CD4-positive, alpha-beta T cell (primary cell): ENCODE results near the gene ENDOG. TPM values are rescaled to one million over a fixed set of nuclear protein-coding genes. Genes with fewer than 3 reads are reported as not detected.

ENCODE experiments used
- ATAC-seq: fragments of 200-7000 bp; cut with Tn5 transposase; one replicate; pipeline ENCODE4 v1.10.0; 2022; ENCODE audit warnings: mild to moderate bottlenecking; ENCODE audit not compliant: poor library complexity
- CTCF ChIA-PET: fragments of 350-600 bp; sonication (Branson Sonifier 250); formaldehyde crosslinking; loops from one replicate; lab custom pipeline; 2021; ENCODE audit warnings: antibody characterized with exemption, inconsistent platforms; lab: Charles Lee
- POLR2A ChIA-PET: fragments of 350-600 bp; sonication (Branson Sonifier 250); formaldehyde crosslinking; loops from one replicate; lab custom pipeline; 2021; ENCODE audit warnings: antibody characterized with exemption, inconsistent platforms; lab: Charles Lee
- DNase-seq, 14 experiments: peaks; one replicate each; pipeline ENCODE4 v3.0.0-alpha.2; 2013 to 2020; ENCODE audit warnings: mixed read lengths in 2 of 14
- H3K27ac ChIP-seq, 2 donors: one replicate each; pipeline versions ENCODE4 v1.5.1 to v1.7.0; 2013; ENCODE audit warnings: low read length in 2 of 2, low read depth in 1 of 2, mild to moderate bottlenecking in 1 of 2
- H3K27me3 ChIP-seq, 2 experiments: 1 replicate in 1 of 2; 2 replicates in 1 of 2; pipeline versions ENCODE4 v1.6.1 to v1.7.0; 2013; ENCODE audit warnings: low read length in 2 of 2, control low read depth in 1 of 2, mild to moderate bottlenecking in 1 of 2, moderate library complexity in 1 of 2; ENCODE audit not compliant: insufficient read depth in 2 of 2, control insufficient read depth in 1 of 2
- H3K36me3 ChIP-seq: one replicate; pipeline ENCODE4 v1.6.1; 2013; ENCODE audit warnings: low read length, control low read depth; ENCODE audit not compliant: insufficient read depth
- H3K4me1 ChIP-seq: one replicate; pipeline ENCODE4 v1.6.1; 2013; ENCODE audit warnings: low read length, control low read depth; ENCODE audit not compliant: insufficient read depth
- H3K4me3 ChIP-seq: one replicate; pipeline ENCODE4 v1.5.1; 2013; ENCODE audit warnings: mild to moderate bottlenecking, low read length, moderate library complexity
- H3K9me3 ChIP-seq, 2 experiments: 1 replicate in 1 of 2; 2 replicates in 1 of 2; pipeline versions ENCODE4 v1.6.1 to v1.7.0; 2013; ENCODE audit warnings: low read length in 2 of 2, mild to moderate bottlenecking in 2 of 2, control low read depth in 1 of 2, moderate library complexity in 1 of 2; ENCODE audit not compliant: control insufficient read depth in 1 of 2, insufficient read depth in 1 of 2
- H3K27ac Mint-ChIP-seq: one replicate; pipeline ENCODE4 v1.8.0; 2020; ENCODE audit warnings: mixed read lengths
- H3K27me3 Mint-ChIP-seq: one replicate; pipeline ENCODE4 v1.8.0; 2021; ENCODE audit warnings: mixed read lengths
- H3K36me3 Mint-ChIP-seq: one replicate; pipeline ENCODE4 v1.8.0; 2021; ENCODE audit warnings: low read depth, mixed read lengths
- H3K4me1 Mint-ChIP-seq: one replicate; pipeline ENCODE4 v1.8.0; 2021; ENCODE audit warnings: low read depth, mixed read lengths
- H3K4me3 Mint-ChIP-seq: one replicate; pipeline ENCODE4 v1.8.0; 2020; ENCODE audit warnings: mild to moderate bottlenecking, mixed read lengths
- H3K9me3 Mint-ChIP-seq: one replicate; pipeline ENCODE4 v1.8.0; 2020; ENCODE audit warnings: mixed read lengths
- intact Hi-C, 2 experiments: fragments of 100-400 bp; cut with DNase I in 1 of 2; cut with micrococcal nuclease in 1 of 2; formaldehyde crosslinking; loops; one replicate each; pipeline versions ENCODE4 v1.15.1 to v1.9.0; 2023 to 2025; cut with DNase I, micrococcal nuclease
- total RNA-seq, 174 experiments: library from RNA in 2 of 174; stranded (reverse) in 2 of 174; gene quantifications; one replicate each; pipeline ENCODE4 v1.2.3 and lab custom pipeline; 2021 to 2026
- TF ChIP-seq, protein P1 (sequence below): fragments of 200-600 bp; IDR thresholded peaks from one replicate; pipeline ENCODE4 v1.8.0; 2022; ENCODE audit warnings: antibody characterized with exemption, mild to moderate bottlenecking

The ENDOG gene
- total RNA-seq, 2 experiments from 2014 or later = 3.2 to 3.7 TPM

DNA sequence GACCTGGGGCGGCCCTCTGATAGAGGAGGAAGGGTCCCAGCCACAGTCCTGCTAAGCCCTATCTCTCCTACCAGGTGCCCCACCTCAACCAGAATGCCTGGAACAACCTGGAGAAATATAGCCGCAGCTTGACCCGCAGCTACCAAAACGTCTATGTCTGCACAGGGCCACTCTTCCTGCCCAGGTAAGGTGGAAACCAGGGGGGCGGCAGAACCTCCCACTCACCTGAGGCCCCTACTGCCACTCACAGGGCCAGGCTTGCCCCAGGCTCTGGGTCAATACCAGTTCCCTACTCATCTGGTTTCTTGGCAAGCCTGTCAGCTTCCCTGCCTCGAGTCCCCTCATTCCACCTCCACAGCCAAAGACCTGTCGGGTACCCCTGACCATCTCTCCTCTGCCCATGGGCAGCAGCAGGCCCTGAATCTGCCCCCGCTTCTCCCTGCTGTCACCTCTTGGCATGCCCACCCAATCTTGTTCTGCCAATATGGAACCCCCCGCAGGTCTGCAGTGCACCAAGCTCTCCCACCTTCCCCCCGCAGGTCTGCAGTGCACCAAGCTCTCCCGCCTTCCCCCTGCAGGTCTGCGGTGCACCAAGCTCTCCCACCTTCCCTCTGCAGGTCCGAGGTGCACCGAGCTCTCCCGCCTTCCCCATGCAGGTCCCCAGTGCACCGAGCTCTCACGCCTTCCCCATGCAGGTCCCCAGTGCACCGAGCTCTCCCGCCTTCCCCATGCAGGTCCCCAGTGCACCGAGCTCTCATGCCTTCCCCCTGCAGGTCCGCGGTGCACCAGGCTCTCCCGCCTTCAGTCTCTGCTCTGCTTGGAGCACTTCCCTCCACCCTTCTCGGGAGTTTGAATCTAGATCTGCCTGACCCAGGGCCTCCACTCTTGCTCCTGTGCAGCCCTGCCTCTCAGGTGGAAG is 2.6 kb downstream of the ENDOG start:
- Histone ChIP-seq H3K4me3 (no peak overlapping the region), H3K4me1 (peaks cover 23% of the 10 kb centered on the region), H3K27me3 (no peaks in the 10 kb centered on the region), H3K27ac (no peak overlapping the region), H3K9me3 (peaks cover 0 to 8% of the 10 kb centered on the region in 2 experiments), H3K36me3 (peaks cover 45% of the 10 kb centered on the region)
- no peak for DNase-seq
- Mint-ChIP-seq H3K27me3 (no peaks in the 10 kb centered on the region), H3K4me1 (peaks cover 11% of the 10 kb centered on the region), H3K27ac (no peak overlapping the region), H3K36me3 (peaks cover 37% of the 10 kb centered on the region), H3K4me3 (peak overlapping the region; percentile 89), H3K9me3 (no peaks in the 10 kb centered on the region)
- TF ChIP-seq, protein P1, sequence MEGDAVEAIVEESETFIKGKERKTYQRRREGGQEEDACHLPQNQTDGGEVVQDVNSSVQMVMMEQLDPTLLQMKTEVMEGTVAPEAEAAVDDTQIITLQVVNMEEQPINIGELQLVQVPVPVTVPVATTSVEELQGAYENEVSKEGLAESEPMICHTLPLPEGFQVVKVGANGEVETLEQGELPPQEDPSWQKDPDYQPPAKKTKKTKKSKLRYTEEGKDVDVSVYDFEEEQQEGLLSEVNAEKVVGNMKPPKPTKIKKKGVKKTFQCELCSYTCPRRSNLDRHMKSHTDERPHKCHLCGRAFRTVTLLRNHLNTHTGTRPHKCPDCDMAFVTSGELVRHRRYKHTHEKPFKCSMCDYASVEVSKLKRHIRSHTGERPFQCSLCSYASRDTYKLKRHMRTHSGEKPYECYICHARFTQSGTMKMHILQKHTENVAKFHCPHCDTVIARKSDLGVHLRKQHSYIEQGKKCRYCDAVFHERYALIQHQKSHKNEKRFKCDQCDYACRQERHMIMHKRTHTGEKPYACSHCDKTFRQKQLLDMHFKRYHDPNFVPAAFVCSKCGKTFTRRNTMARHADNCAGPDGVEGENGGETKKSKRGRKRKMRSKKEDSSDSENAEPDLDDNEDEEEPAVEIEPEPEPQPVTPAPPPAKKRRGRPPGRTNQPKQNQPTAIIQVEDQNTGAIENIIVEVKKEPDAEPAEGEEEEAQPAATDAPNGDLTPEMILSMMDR = no peak
- ATAC-seq = no peak
- intact Hi-C loops = no loop called here
- ChIA-PET POLR2A (interaction anchor here (3.1 to 3.7 kb wide), 2 partner anchors 9 to 96 kb away, joined by 29 to 61 read pairs; partner anchors contain the start of genes SPOUT1 and ZDHHC12), CTCF (no interaction called here)

DNA sequence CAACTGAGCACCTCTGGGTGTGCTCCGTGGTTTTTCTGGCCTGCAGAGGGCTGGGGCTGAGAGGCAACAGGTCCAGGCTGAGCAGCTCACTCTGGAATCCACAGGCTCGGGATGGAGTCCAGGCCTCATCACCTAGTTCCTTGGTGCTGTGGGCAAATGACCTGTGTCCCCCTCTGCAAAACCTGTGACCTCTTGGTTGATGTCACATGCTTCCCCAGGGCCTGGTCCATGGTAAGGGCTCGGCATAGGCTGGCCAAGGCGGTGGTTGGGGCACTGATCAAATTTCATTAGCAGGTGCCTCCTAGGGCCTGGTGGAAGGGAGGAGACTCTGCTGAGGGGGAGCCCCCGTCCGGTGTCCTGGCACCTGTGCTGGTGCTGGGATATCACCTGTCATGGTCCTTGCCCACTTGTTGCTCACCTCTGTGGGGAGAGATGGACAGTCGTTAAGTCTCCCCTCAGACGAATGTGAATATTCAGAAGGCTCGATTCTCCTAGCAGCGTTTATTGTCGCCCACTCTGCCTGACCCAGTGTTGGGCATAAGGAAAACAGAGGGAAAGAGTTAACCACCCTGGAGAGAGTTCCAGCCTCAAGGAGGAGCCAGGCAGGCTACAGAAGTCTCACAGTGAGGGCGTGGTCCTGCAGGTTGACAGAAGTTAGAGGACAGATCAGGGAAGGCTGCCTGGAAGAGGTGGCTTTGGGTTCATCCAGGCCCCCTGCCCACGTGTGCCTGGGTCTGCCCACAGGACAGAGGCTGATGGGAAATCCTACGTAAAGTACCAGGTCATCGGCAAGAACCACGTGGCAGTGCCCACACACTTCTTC is 3.5 kb downstream of the ENDOG start:
- ChIA-PET CTCF (no interaction called here), POLR2A (no interaction called here)
- Histone ChIP-seq H3K36me3 (peaks cover 52% of the 10 kb centered on the region), H3K27ac (no peak overlapping the region), H3K27me3 (no peaks in the 10 kb centered on the region), H3K9me3 (peaks cover 0 to 8% of the 10 kb centered on the region in 2 experiments), H3K4me1 (peaks cover 23% of the 10 kb centered on the region), H3K4me3 (no peak overlapping the region)
- intact Hi-C loops = no loop called here
- Mint-ChIP-seq H3K27ac (no peak overlapping the region), H3K4me1 (peaks cover 11% of the 10 kb centered on the region), H3K36me3 (peaks cover 46% of the 10 kb centered on the region), H3K9me3 (no peaks in the 10 kb centered on the region), H3K4me3 (peak overlapping the region; percentile 54), H3K27me3 (no peaks in the 10 kb centered on the region)
- ATAC-seq = no peak
- DNase-seq = no peak
- TF ChIP-seq, protein P1 = no peak

DNA sequence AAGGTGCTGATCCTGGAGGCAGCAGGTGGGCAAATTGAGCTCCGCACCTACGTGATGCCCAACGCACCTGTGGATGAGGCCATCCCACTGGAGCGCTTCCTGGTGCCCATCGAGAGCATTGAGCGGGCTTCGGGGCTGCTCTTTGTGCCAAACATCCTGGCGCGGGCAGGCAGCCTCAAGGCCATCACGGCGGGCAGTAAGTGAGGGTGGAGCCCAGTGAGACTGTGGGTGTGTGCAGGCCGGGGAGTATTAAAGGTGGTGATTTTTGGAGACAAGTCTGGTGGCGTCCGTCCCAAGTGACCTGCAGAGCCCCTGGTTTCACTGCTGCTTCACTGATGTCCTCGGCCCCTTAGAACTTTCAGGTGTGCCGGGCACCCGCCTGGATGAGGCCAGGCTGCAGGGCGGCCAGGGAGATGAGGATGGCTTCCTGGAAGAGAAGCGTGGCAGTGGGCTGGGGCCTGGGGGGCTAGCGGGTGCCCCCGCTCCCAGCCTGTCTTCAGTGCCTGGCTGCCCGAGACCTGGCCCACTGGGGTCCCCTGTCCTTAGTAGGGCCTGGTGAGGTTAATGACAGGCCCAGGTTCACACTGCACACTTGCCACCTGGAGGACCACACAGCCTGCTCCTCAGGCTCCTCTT is 4.2 kb downstream of the ENDOG start:
- Mint-ChIP-seq H3K4me1 (peaks cover 11% of the 10 kb centered on the region), H3K36me3 (peaks cover 53% of the 10 kb centered on the region), H3K4me3 (no peak overlapping the region), H3K9me3 (no peaks in the 10 kb centered on the region), H3K27ac (no peak overlapping the region), H3K27me3 (no peaks in the 10 kb centered on the region)
- peaks cover 22% of the 10 kb centered on the region for H3K4me1 ChIP-seq
- H3K27ac ChIP-seq = no peak overlapping the region
- ChIA-PET CTCF (no interaction called here), POLR2A (no interaction called here)
- no peaks in the 10 kb centered on the region for H3K27me3 ChIP-seq
- intact Hi-C loops = no loop called here
- TF ChIP-seq, protein P1 = no peak
- H3K4me3 ChIP-seq = no peak overlapping the region
- DNase-seq = no peak
- no peak for ATAC-seq
- H3K36me3 ChIP-seq = peaks cover 58% of the 10 kb centered on the region
- H3K9me3 ChIP-seq = peaks cover 0 to 4% of the 10 kb centered on the region in 2 experiments
